SK-N-MC (cell line): ENCODE measurements around the gene MGAT5.

Experiments used
- EZH2 ChIP-seq: fragments of 200-600 bp; sonication (generic); IDR thresholded peaks from one replicate; pipeline ENCODE4 v1.6.1; 2017; ENCODE audit warnings: antibody characterized with exemption
- FOXP2 ChIP-seq: optimal IDR thresholded peaks from 2 replicates; pipeline ENCODE3; 2011; ENCODE audit warnings: mild to moderate bottlenecking, moderate library complexity; ENCODE audit not compliant: insufficient read depth; ENCODE audit errors: extremely low read length, control extremely low read depth

GRCh38 chr2:134335601-134336000 lies 81.7 kb downstream of the MGAT5 start:
- TF ChIP-seq EZH2 (no peak), FOXP2 (no peak)
